Sigmoid colon (tissue), 7 donors: ENCODE measurements around the gene KCTD11. TPM values are rescaled to one million over a fixed set of nuclear protein-coding genes. Genes with fewer than 3 reads are reported as not detected.

Experiments
- DNase-seq: peaks from one replicate; pipeline ENCODE4 v3.0.0-alpha.2; 2019
- H3K27ac ChIP-seq, 4 donors: fragments of 200-600 bp; sonication (generic); one replicate each; pipeline ENCODE4 v1.5.1; 2016 to 2019; ENCODE audit warnings: mild to moderate bottlenecking in 1 of 4
- H3K27me3 ChIP-seq, 3 donors: fragments of 200-600 bp; sonication (generic); one replicate each; pipeline ENCODE4 v1.5.1; 2019; ENCODE audit warnings: mild to moderate bottlenecking in 1 of 3
- H3K36me3 ChIP-seq, 4 donors: fragments of 200-600 bp; sonication (generic); one replicate each; pipeline ENCODE4 v1.5.1; 2016 to 2019
- H3K4me1 ChIP-seq, 4 donors: fragments of 200-600 bp; sonication (generic); one replicate each; pipeline ENCODE4 v1.5.1; 2017 to 2019
- H3K4me3 ChIP-seq, 4 donors: fragments of 200-600 bp; sonication (generic); one replicate each; pipeline ENCODE4 v1.5.1; 2017 to 2019; ENCODE audit warnings: mild to moderate bottlenecking in 2 of 4, moderate library complexity in 1 of 4
- H3K9me3 ChIP-seq, 4 donors: fragments of 200-600 bp in 3 of 4; sonication (generic) in 3 of 4; one replicate each; pipeline versions ENCODE4 v1.5.1 to v1.6.1; 2013 to 2019
- CTCF ChIP-seq, 4 experiments: fragments of 450-650 bp in 3 of 4; fragments of 200-600 bp in 1 of 4; IDR thresholded peaks; one replicate each; pipeline ENCODE4 v1.5.1; 2016 to 2019; ENCODE audit warnings: antibody characterized with exemption in 4 of 4, mild to moderate bottlenecking in 3 of 4, moderate library complexity in 2 of 4
- EP300 ChIP-seq, 4 donors: sonication (generic); formaldehyde crosslinking; IDR thresholded peaks; one replicate each; pipeline ENCODE4 v1.6.1; 2017; ENCODE audit warnings: antibody characterized with exemption in 4 of 4
- POLR2A ChIP-seq, 2 donors: fragments of 450-650 bp; IDR thresholded peaks; one replicate each; pipeline ENCODE4 v1.6.1; 2016; ENCODE audit warnings: antibody characterized with exemption in 2 of 2, mild to moderate bottlenecking in 2 of 2, moderate library complexity in 2 of 2
- POLR2AphosphoS5 ChIP-seq, 4 donors: sonication (generic); formaldehyde crosslinking; IDR thresholded peaks; one replicate each; pipeline ENCODE4 v1.6.1; 2017; ENCODE audit warnings: antibody characterized with exemption in 4 of 4
- WGBS, 2 donors: extraction: QIAGEN DNeasy Blood & Tissue Kit; methylation state at CpG; one replicate each; pipeline ENCODE4 v1.1.7; 2013; 5-methylcytosine and 5-hydroxymethylcytosine counted together
- intact Hi-C: fragments of 100-400 bp; cut with DNase I; formaldehyde crosslinking; loops from one replicate; pipeline ENCODE4 v1.15.1; 2023
- polyA plus RNA-seq, 3 donors: library from polyadenylated mRNA; stranded (reverse); fragments of 200-250 nt; gene quantifications; one replicate each; pipeline ENCODE4 v1.2.3, GENCODE V29; 2013
- total RNA-seq, 4 donors: library from RNA; depleted of rRNA; stranded (reverse); fragments of >200 nt; gene quantifications; one replicate each; pipeline ENCODE4 v1.1.0, GENCODE V29; 2016
- donor health status: healthy with polysubstance abuse.
- donor health status: Bipolar disorder and iron deficiency.
- donor health status: healthy.

The KCTD11 gene
- total and polyA plus RNA-seq, 7 donors = 4.4 to 11.7 (median 6.2) TPM

GRCh38 chr17:7315570-7316235, 36.3 kb upstream of the KCTD11 start:
- TF ChIP-seq POLR2AphosphoS5 (IDR thresholded peaks at IDR 0.05) (no peak), POLR2A (IDR thresholded peaks at IDR 0.05) (no peak), CTCF (IDR thresholded peaks at IDR 0.05) (no peak), EP300 (IDR thresholded peaks at IDR 0.05) (no peak)
- peak; percentile 73 for DNase-seq
- Histone ChIP-seq H3K27me3 (no peaks in the 10 kb centered on the region), H3K9me3 (no peaks in the 10 kb centered on the region), H3K27ac (peak overlapping the region; percentile 94 to 99 (median 96)), H3K4me3 (peak overlapping the region; percentile 80 to 89 (median 86)), H3K4me1 (peaks cover 0 to 38% (median 30%) of the 10 kb centered on the region in 4 donors), H3K36me3 (peaks cover 49 to 77% (median 64%) of the 10 kb centered on the region in 4 donors)
- WGBS, 2 donors = 26 to 40% methylated on average over 30 of the region's 30 CpGs
- intact Hi-C loops = loop anchor here (1.0 to 10.0 kb wide), 2 partner anchors 14 to 819 kb away; partner anchors contain the start of gene NEURL4

- H3K9me3 ChIP-seq = no peaks in the 10 kb centered on the region
- H3K4me1 ChIP-seq = peaks cover 0 to 31% (median 30%) of the 10 kb centered on the region in 4 donors
- H3K27me3 ChIP-seq = no peaks in the 10 kb centered on the region
- intact Hi-C loops = loop anchor here (10.0 kb wide), 1 partner anchor 818 kb away; no protein-coding TSS in a partner anchor
- no peak overlapping the region for H3K4me3 ChIP-seq
- H3K27ac ChIP-seq = no peak overlapping the region
- no peak for DNase-seq
- WGBS, 2 donors = 89 to 91% methylated on average over 16 of the region's 16 CpGs
- no peak for TF ChIP-seq CTCF (IDR thresholded peaks at IDR 0.05)
- no peak for TF ChIP-seq POLR2AphosphoS5 (IDR thresholded peaks at IDR 0.05)
- no peak for TF ChIP-seq EP300 (IDR thresholded peaks at IDR 0.05)
- TF ChIP-seq POLR2A (IDR thresholded peaks at IDR 0.05) = no peak
- peaks cover 53 to 77% (median 67%) of the 10 kb centered on the region in 4 donors for H3K36me3 ChIP-seq
These were observed 34.7 kb upstream of the KCTD11 start for GRCh38 chr17:7317161-7317803.

DNA sequence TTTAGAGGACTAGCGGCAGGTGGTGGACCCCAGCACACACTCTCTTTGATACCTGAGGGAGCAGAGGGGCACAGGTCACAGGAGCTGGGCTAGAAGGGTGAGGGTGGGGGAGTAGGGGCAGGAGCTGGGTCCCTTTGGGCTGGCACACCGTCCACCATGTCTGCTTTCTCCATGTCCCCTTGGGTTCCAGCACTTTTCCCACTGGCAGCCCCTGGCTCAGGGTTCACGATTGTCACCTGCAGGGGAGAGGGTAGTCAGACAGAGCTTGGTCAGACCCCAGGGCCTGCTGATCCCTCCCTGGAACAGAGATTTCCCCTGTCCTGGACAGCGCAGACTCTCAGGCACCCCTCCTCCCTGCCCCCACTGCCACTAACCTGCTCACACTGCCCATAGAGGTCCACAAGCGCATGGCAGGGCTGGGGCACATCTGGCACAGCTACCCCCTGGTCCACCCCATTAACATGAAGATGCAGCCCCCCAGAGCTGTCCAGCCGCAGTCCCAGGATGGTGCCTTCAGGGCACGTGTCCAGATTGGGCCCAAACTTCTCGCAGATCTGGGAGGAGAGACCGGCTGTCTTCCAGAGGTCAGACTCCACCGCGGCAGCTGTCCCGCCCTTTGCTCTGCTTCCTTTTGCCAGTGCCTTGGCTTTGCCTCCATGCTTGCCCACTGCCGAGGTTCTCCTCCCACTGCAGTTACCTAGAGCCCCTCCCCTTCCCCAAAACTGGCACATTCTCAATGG, 33.7 kb upstream of the KCTD11 start:
- no peak for TF ChIP-seq POLR2A (IDR thresholded peaks at IDR 0.05)
- TF ChIP-seq EP300 (IDR thresholded peaks at IDR 0.05) = no peak
- TF ChIP-seq CTCF (IDR thresholded peaks at IDR 0.05) = no peak
- TF ChIP-seq POLR2AphosphoS5 (IDR thresholded peaks at IDR 0.05) = no peak
- Histone ChIP-seq H3K36me3 (peaks cover 53 to 77% (median 67%) of the 10 kb centered on the region in 4 donors), H3K4me1 (peaks cover 0 to 25% (median 21%) of the 10 kb centered on the region in 4 donors), H3K27me3 (no peaks in the 10 kb centered on the region), H3K4me3 (no peak overlapping the region), H3K27ac (no peak overlapping the region), H3K9me3 (no peaks in the 10 kb centered on the region)
- 76 to 90% methylated on average over 13 of the region's 13 CpGs for WGBS, 2 donors
- intact Hi-C loops = loop anchor here (10.0 kb wide), 1 partner anchor 817 kb away; no protein-coding TSS in a partner anchor
- DNase-seq = peak; percentile 63

GRCh38 chr17:7321466-7321865, 30.5 kb upstream of the KCTD11 start:
- H3K9me3 ChIP-seq = no peaks in the 10 kb centered on the region
- no peaks in the 10 kb centered on the region for H3K4me1 ChIP-seq
- peaks cover 49 to 98% (median 72%) of the 10 kb centered on the region in 4 donors for H3K36me3 ChIP-seq
- no peak overlapping the region for H3K4me3 ChIP-seq
- intact Hi-C loops = no loop called here
- 95% methylated on average over 15 of the region's 15 CpGs for WGBS, 2 donors
- TF ChIP-seq EP300 (IDR thresholded peaks at IDR 0.05) (no peak), POLR2AphosphoS5 (IDR thresholded peaks at IDR 0.05) (no peak), CTCF (IDR thresholded peaks at IDR 0.05) (no peak), POLR2A (IDR thresholded peaks at IDR 0.05) (no peak)
- H3K27me3 ChIP-seq = no peaks in the 10 kb centered on the region
- no peak overlapping the region for H3K27ac ChIP-seq
- DNase-seq = no peak
